Stimulated activated naive B cell treated with anti-CD40 and anti-IgM and Interleukin-4, amounts not matched to agents 10 μg/mL and 1 μg/mL and 100 μg/mL, for 72 hours (primary cell): Measurements from ENCODE around the gene FGL2.
A peak's percentile ranks its signal among the peaks of the same experiment; 100 is the strongest.
"Not testable (repeated sequence)": the region's sequence is repeated elsewhere in the genome, so short reads cannot be mapped to it uniquely, and the experiment has no call there.

Experiments
- ATAC-seq, 2 donors: fragments of 150-1000 bp; cut with Tn5 transposase; replicated peaks; 2 replicates each; pipeline ENCODE4 v1.10.0; 2021; ENCODE audit warnings: moderate library complexity in 1 of 2
- DNase-seq: peaks from one replicate; pipeline ENCODE4 v3.0.0; 2021
- H3K27ac Mint-ChIP-seq: one replicate; pipeline ENCODE4 v1.8.0; 2022; ENCODE audit warnings: mild to moderate bottlenecking, mixed read lengths
- H3K27me3 Mint-ChIP-seq, 2 donors: one replicate each; pipeline ENCODE4 v1.8.0; 2022; ENCODE audit warnings: mixed read lengths in 2 of 2
- H3K36me3 Mint-ChIP-seq, 2 donors: one replicate each; pipeline ENCODE4 v1.8.0; 2022; ENCODE audit warnings: mixed read lengths in 2 of 2, mild to moderate bottlenecking in 1 of 2
- H3K4me1 Mint-ChIP-seq, 2 donors: one replicate each; pipeline ENCODE4 v1.8.0; 2022; ENCODE audit warnings: mixed read lengths in 2 of 2, mild to moderate bottlenecking in 1 of 2
- H3K4me3 Mint-ChIP-seq, 2 donors: one replicate each; pipeline ENCODE4 v1.8.0; 2022; ENCODE audit warnings: mild to moderate bottlenecking in 2 of 2, mixed read lengths in 2 of 2, moderate library complexity in 1 of 2
- H3K9me3 Mint-ChIP-seq, 2 donors: one replicate each; pipeline ENCODE4 v1.8.0; 2022; ENCODE audit warnings: mixed read lengths in 2 of 2, mild to moderate bottlenecking in 1 of 2

Gene FGL2

GRCh38 chr7:77157034-77157433 is 42.6 kb downstream of the FGL2 start:
- DNase-seq, H3K9me3 Mint-ChIP-seq, H3K36me3 Mint-ChIP-seq, H3K27me3 Mint-ChIP-seq: not testable (repeated sequence)
- H3K4me3 Mint-ChIP-seq = peak overlapping the region in 1 of 2 donors; percentile 70
- peak; percentile 72 to 87 for ATAC-seq
- H3K4me1 Mint-ChIP-seq = peaks cover 10 to 15% of the 10 kb centered on the region in 2 donors
- peak overlapping the region; percentile 87 for H3K27ac Mint-ChIP-seq

- DNase-seq (peak; percentile 5), ATAC-seq (peak; percentile 63 to 72)
- Mint-ChIP-seq H3K4me1 (peaks cover 10 to 15% of the 10 kb centered on the region in 2 donors), H3K27ac (peak overlapping the region; percentile 44)
- H3K27me3 Mint-ChIP-seq, H3K36me3 Mint-ChIP-seq, H3K9me3 Mint-ChIP-seq, H3K4me3 Mint-ChIP-seq: not testable (repeated sequence)
These were observed 43.8 kb downstream of the FGL2 start for GRCh38 chr7:77155601-77156377.

GRCh38 chr7:77154917-77155464 is 44.6 kb downstream of the FGL2 start:
- H3K27me3 Mint-ChIP-seq, H3K4me3 Mint-ChIP-seq, H3K36me3 Mint-ChIP-seq, DNase-seq, H3K9me3 Mint-ChIP-seq: not testable (repeated sequence)
- peak; percentile 55 to 63 for ATAC-seq
- peak overlapping the region; percentile 44 for H3K27ac Mint-ChIP-seq
- H3K4me1 Mint-ChIP-seq = peaks cover 10 to 15% of the 10 kb centered on the region in 2 donors

- not testable (repeated sequence) for H3K4me3 Mint-ChIP-seq, H3K27ac Mint-ChIP-seq, DNase-seq, H3K27me3 Mint-ChIP-seq, H3K9me3 Mint-ChIP-seq, ATAC-seq, H3K4me1 Mint-ChIP-seq
- H3K36me3 Mint-ChIP-seq = peaks cover 4 to 11% of the 10 kb centered on the region in 2 donors
These were observed 47.4 kb downstream of the FGL2 start for GRCh38 chr7:77152232-77152631.
